ENCODE measurements around the gene NBAS. TPM values are rescaled to one million over a fixed set of nuclear protein-coding genes. Genes with fewer than 3 reads are reported as not detected.

NBAS gene
- total and polyA plus RNA-seq, 2 donors (not counting 3 experiments of a cell fraction or from before 2014, with no cell fraction given): 29.4 to 43.0 TPM

GRCh38 chr2:15456352-15456751 lies 104.8 kb downstream of the NBAS start:
- dilution Hi-C loops (cut with MboI; ENCODE audit: extremely low pct_ligation_motif_present, low sequenced_read_pairs): no loop called here
- H3K27me3 ChIP-seq (ENCODE audit: control insufficient read depth in 2 of 2, insufficient read depth in 2 of 2, low read length in 2 of 2): no peaks in the 10 kb centered on the region

GRCh38 chr2:15450808-15451207 lies 110.3 kb downstream of the NBAS start:
- Histone ChIP-seq H3K9me1 (replicated peaks; ENCODE audit: control insufficient read depth, extremely low read depth, insufficient read depth, low read length) (no peaks in the 10 kb centered on the region), H3K27ac (ENCODE audit: insufficient read depth, low read depth, low read length) (no peak overlapping the region), H3K4me2 (ENCODE audit: insufficient read depth, low read length) (no peak overlapping the region), H3K36me3 (ENCODE audit: control insufficient read depth in 2 of 2, extremely low read depth in 1 of 2, insufficient read depth in 2 of 2, low read length in 2 of 2) (no peaks in the 10 kb centered on the region), H3K9ac (replicated peaks; ENCODE audit: extremely low read depth, insufficient read depth, low read length) (no peak overlapping the region), H3K9me3 (replicated peaks; ENCODE audit: control insufficient read depth, insufficient read depth, low read length) (no peaks in the 10 kb centered on the region), H3K27me3 (ENCODE audit: control insufficient read depth in 2 of 2, insufficient read depth in 2 of 2, low read length in 2 of 2) (no peaks in the 10 kb centered on the region), H4K20me1 (replicated peaks; ENCODE audit: control insufficient read depth, extremely low read depth, insufficient read depth, low read length) (no peaks in the 10 kb centered on the region), H3K4me1 (ENCODE audit: control insufficient read depth, extremely low read depth, insufficient read depth, low read length) (no peaks in the 10 kb centered on the region), H2AFZ (ENCODE audit: low read depth, low read length) (no peak overlapping the region), H3K4me3 (replicated peaks in 1 of 3; ENCODE audit: insufficient read depth in 1 of 3, low read depth in 1 of 3, low read length in 3 of 3) (no peak overlapping the region), H3K79me2 (ENCODE audit: control insufficient read depth, insufficient read depth, low read length) (no peaks in the 10 kb centered on the region)
- ChIA-PET CTCF (interaction anchor here (1.1 to 1.2 kb wide), 2 partner anchors 43 to 127 kb away, joined by 3 read pairs; no protein-coding TSS in a partner anchor), POLR2A (interaction anchor here (0.6 kb wide), 1 partner anchor 22 kb away, joined by 4 read pairs; no protein-coding TSS in a partner anchor)
- no TSS peak for BruUV-seq (replicated peaks)
- dilution Hi-C loops (cut with MboI; ENCODE audit: extremely low pct_ligation_motif_present, low sequenced_read_pairs) (no loop called here), intact Hi-C loops (cut with micrococcal nuclease) (no loop called here)
- FAIRE-seq (no peak), DNase-seq (ENCODE audit: low read depth, low spot score) (no peak)
- TF ChIP-seq GATA2 (IDR thresholded peaks at IDR 0.05; ENCODE audit: insufficient read depth, insufficient read length, low read depth, low read length) (no peak), EZH2 (IDR thresholded peaks at IDR 0.05; ENCODE audit: borderline replicate concordance, low read depth, low read length, severe bottlenecking) (no peak), POLR2AphosphoS5 (IDR thresholded peaks at IDR 0.05; ENCODE audit: insufficient read depth, low read depth, low read length) (no peak), JUN (IDR thresholded peaks at IDR 0.05; ENCODE audit: borderline replicate concordance, insufficient read depth, insufficient read length, low read depth) (no peak), FOS (IDR thresholded peaks at IDR 0.05; ENCODE audit: borderline replicate concordance, insufficient read depth, low read length) (no peak), POLR2A (IDR thresholded peaks at IDR 0.05; ENCODE audit: low read depth, low read length) (no peak), MYC (IDR thresholded peaks at IDR 0.05; ENCODE audit: low read depth, low read length) (no peak)
- TF ChIP-seq, protein P1, sequence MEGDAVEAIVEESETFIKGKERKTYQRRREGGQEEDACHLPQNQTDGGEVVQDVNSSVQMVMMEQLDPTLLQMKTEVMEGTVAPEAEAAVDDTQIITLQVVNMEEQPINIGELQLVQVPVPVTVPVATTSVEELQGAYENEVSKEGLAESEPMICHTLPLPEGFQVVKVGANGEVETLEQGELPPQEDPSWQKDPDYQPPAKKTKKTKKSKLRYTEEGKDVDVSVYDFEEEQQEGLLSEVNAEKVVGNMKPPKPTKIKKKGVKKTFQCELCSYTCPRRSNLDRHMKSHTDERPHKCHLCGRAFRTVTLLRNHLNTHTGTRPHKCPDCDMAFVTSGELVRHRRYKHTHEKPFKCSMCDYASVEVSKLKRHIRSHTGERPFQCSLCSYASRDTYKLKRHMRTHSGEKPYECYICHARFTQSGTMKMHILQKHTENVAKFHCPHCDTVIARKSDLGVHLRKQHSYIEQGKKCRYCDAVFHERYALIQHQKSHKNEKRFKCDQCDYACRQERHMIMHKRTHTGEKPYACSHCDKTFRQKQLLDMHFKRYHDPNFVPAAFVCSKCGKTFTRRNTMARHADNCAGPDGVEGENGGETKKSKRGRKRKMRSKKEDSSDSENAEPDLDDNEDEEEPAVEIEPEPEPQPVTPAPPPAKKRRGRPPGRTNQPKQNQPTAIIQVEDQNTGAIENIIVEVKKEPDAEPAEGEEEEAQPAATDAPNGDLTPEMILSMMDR (IDR thresholded peaks at IDR 0.05; ENCODE audit: extremely low read depth in 1 of 2, insufficient read depth in 1 of 2, low read depth in 1 of 2, low read length in 2 of 2): no peak
- TF ChIP-seq, protein P2, sequence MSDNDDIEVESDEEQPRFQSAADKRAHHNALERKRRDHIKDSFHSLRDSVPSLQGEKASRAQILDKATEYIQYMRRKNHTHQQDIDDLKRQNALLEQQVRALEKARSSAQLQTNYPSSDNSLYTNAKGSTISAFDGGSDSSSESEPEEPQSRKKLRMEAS (IDR thresholded peaks at IDR 0.05; ENCODE audit: insufficient read depth, insufficient read length): no peak

More at GRCh38 chr2:15456352-15456751, 104.8 kb downstream of the NBAS start:
- intact Hi-C loops (cut with micrococcal nuclease): no loop called here
- Histone ChIP-seq H3K4me1 (ENCODE audit: control insufficient read depth, extremely low read depth, insufficient read depth, low read length) (no peaks in the 10 kb centered on the region), H2AFZ (ENCODE audit: low read depth, low read length) (no peak overlapping the region), H3K4me3 (replicated peaks in 1 of 3; ENCODE audit: insufficient read depth in 1 of 3, low read depth in 1 of 3, low read length in 3 of 3) (no peak overlapping the region), H3K9me3 (replicated peaks; ENCODE audit: control insufficient read depth, insufficient read depth, low read length) (no peaks in the 10 kb centered on the region), H3K9me1 (replicated peaks; ENCODE audit: control insufficient read depth, extremely low read depth, insufficient read depth, low read length) (no peaks in the 10 kb centered on the region), H3K4me2 (ENCODE audit: insufficient read depth, low read length) (no peak overlapping the region), H3K79me2 (ENCODE audit: control insufficient read depth, insufficient read depth, low read length) (no peaks in the 10 kb centered on the region), H3K36me3 (ENCODE audit: control insufficient read depth in 2 of 2, extremely low read depth in 1 of 2, insufficient read depth in 2 of 2, low read length in 2 of 2) (peaks cover 6 to 8% of the 10 kb centered on the region in 2 experiments), H3K9ac (replicated peaks; ENCODE audit: extremely low read depth, insufficient read depth, low read length) (no peak overlapping the region), H4K20me1 (replicated peaks; ENCODE audit: control insufficient read depth, extremely low read depth, insufficient read depth, low read length) (no peaks in the 10 kb centered on the region), H3K27ac (ENCODE audit: insufficient read depth, low read depth, low read length) (no peak overlapping the region)
- CTCF ChIA-PET: interaction anchor here (1.0 kb wide), 1 partner anchor 121 kb away, joined by 3 read pairs; no protein-coding TSS in a partner anchor
- DNase-seq (ENCODE audit: low read depth, low spot score) (no peak), FAIRE-seq (no peak)
- no TSS peak for BruUV-seq (replicated peaks)
- TF ChIP-seq EZH2 (IDR thresholded peaks at IDR 0.05; ENCODE audit: borderline replicate concordance, low read depth, low read length, severe bottlenecking): no peak
- no peak for TF ChIP-seq FOS (IDR thresholded peaks at IDR 0.05; ENCODE audit: borderline replicate concordance, insufficient read depth, low read length)
- TF ChIP-seq JUN (IDR thresholded peaks at IDR 0.05; ENCODE audit: borderline replicate concordance, insufficient read depth, insufficient read length, low read depth): no peak
- POLR2A ChIA-PET: no interaction called here

All from endothelial cell of umbilical vein (primary cell).